NCI-H1092 treated with DMSO at 0.1 percent for 48 hours (cell line): Measurements from ENCODE around the gene CYREN.

Experiments used
- DNase-seq: peaks from one replicate; lab custom pipeline; 2025; lab: John Stamatoyannopoulos, UW

CYREN gene

DNA sequence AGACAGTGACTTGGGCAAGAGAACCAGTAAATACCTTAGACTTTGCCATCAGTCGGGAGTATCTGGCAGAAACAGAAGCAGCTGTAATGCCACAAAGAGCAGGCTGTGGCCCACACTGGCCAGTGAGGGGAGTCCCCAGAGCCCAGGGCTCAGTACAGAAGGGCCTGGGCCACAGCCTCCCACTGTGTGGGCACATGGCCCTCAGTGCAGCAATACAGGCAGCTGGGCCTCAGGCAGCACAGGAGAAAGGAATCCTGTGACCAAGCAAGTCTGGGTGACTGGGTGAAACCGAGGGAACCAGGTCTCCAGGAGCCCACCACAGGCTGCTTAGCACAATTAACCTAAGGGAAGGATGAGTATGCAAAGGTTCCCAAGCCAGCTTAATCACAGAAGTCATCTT is 26.8 kb upstream of the CYREN start:
- no peak for DNase-seq

DNA sequence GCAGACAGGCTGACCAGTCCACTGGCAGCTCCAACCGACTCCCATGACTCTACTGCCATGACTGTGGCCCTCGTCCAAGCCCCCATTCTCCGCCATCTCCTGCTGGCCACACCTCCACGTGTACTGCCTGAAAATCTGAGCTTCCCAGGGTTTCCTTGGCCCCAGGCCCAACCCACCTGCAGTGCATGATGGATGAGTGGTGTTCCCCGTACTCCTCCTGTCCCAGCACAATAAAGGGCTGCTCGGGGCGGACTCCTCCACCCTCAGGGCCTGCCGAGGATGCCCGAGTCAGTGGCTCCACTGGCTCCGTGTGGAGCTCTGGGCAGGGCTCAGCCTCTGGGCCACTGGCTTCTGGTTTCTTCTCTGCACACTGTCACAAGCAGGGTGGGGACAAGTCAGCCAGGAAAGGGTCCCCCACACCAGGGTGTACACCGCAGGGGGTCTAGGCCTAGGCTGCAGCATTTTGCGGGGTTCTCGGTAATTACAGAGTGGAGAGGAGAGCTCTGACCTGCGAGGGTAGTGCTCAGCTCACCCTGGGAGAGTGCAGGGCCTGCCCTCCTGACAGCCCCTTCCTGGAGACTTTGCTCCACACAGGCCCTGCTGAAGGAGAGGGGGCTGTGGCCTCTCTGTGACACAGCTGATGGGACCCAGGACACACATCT is 25.6 kb upstream of the CYREN start:
- no peak for DNase-seq

DNA sequence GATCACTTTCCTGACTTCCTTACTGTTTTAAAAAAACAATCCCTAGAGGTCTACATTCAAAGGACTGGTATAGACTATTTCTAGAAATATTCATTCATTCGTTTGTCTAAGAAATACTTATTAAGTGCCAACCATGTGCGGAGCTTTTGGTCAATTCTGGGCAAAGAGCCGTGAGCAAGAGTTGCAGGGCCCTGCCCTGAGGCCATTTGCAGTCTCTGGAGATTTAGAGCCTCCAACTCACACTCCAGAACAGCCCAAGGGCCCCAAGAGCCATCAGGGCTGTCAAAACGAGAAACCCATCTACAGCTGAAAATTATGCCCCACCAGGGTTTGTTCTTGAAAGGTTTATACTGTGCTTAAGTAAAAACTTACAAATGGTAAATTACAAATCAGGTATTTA is 24.6 kb upstream of the CYREN start:
- no peak for DNase-seq

DNA sequence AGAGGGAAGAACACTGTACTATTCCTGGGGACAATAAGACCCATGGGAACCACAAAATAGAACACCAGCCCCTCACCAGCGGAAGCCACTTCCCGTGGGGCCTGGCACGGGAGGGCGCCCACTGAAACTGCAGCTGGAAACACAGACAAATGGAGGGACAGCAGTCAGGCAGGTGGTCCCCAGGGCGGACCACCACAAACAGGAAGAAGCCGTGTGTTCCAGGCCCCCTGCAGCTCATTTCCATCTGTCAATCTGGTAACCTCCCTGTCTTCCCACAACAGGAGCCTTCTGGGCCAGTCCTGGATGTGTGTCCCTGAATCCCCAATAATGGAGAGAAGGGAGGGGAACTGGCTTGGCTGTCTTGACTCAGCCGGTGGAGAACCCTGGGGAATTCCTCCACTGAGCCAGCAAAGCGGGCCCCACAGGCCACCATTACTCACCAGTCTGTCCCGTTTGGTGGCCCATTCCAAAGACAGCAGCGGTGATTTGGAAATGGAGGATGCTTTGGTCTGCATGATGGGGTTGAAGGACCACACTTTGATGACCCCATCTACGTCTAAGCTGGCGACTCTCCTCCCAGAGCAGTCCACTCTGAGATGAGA is 24.1 kb upstream of the CYREN start:
- DNase-seq: no peak

DNA sequence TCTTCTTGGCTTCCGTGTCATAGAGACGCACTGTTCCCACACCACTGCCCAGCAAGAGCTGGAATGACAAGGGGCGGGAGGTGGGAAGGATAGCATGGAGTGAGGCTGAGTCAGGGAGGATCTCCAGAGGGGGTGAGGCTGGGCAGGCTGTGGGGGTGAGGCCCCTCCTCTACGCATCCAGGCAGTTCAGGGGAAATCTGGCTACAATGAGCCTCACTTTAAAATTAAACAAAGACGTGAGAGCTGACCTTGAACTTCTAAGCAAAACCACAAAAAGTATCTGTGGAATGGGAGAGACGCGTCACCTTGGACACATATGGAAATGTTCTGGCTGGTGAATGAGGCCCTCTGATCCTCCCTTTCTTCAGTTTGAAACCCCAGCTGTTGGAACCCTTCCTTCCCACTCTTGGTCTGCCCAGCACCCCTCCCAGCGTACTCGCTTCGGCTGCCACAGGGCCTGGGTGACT is 23.1 kb upstream of the CYREN start:
- no peak for DNase-seq

DNA sequence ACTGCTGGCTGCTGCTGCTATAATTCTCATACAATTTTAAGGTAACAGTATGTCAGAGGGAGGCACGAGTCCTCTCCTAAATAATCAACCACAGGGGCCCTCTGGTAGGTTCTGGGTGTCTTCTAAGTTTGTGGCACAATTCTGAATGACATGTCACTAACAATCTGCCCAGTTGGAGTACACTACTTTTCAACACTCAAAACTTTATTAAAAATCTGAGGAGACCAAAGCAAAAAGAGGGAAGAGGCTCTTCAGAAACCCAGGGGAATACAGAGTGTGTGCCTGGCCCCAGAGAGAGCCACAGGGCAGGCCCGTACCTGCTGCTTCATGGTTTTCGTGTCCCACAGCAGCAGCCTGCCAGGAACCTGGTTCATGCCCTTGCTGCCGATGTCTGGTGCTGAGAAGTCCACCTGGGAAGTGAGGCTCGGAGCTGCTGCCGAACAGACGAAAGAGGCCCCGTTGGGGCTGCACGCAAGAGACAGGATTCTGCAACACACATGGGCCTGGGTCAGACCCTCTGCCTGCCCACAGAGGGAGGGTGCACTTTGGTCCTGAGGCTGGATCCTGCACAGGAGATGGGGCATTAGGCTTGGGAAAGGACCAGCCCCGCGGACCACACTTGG is 22.5 kb upstream of the CYREN start:
- no peak for DNase-seq

DNA sequence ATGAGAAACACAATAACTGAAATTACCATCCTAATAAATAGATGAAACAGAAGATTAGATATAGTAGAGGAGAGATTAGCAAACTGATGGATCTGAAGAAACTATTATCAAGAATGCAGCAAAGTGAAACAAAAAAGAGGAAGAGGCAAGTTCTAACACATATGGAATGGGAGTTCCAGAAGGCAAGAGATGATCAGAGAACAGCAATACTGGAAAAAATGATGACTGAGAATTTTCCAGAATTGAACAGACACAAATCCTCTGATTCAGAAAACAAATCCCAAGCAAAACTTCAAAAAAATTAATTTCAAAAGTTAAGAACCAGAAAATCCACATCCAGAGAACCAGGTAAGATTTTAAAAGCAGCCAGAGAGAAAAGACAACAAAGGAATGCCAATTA is 20.2 kb upstream of the CYREN start:
- no peak for DNase-seq

DNA sequence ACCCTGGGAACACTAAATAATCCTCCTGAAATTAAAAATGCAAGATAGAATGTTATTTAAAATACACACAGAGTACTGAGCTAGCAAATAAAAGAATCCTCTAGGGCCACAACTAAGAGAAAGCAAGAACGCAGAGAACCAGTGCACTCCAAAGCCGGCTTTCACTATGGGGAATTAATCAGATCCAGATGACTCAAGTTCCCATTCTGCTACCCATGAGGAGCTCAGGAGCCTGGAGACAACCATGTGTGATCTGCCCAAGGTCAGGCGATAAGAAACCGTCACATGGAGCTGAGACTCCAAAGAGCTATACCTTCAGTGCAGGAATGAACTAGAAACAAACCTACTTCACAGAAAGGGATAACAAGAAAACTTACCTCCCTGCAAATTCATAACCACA is 19.5 kb upstream of the CYREN start:
- no peak for DNase-seq

DNA sequence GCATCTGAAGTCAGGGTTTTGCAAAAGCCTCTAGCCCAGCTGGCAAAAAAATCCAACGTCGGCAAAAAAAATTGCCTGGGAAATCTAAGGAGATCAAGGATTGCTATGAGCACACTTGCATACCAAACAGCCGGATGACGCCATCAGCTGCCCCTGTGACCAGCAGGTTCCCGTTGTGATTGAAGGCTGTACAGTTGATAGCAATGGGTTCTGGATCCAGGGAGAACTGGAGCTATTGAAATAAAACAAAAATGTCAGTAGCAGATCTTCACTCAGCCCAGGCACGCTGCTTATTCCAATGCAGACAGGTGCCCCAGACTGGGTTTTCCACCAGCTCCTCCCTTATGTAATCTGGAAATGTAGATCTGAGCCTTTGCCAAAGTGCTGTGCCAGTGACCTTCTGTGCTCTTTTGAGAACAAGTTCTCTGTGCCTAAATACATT is 18.7 kb upstream of the CYREN start:
- DNase-seq: no peak

DNA sequence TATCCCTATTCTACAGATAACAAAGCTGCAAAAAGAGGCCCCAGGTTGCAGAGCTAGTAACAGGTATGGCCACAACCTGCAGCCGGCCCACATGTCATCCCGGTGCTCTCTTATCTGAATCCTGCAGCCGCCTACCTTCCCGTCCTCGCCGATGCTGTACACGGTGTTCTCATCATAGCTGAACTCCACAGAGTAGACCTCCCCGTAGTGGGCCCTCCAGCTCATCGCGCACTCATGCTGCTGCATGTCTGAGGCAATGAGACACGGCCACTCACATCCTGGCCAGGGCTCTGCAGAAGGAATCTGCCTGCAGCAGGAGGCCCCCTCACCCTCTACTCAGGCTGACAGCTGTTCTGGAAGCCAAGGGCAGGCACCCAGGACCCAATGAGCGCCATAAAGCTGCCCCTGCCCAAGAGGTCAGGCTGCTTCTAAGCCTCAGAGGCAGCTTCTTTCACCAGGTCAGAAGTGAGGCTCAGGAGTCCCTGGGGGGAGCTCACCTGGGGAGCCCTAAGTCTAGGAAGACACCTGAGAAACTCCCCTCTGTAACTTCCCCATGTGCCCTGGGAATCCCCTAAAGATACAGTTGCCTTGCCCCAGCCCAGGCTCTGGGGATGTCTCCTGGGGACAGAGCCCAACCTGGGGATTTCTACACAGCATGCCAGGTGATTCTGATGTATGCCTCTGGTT is 17.9 kb upstream of the CYREN start:
- no peak for DNase-seq

DNA sequence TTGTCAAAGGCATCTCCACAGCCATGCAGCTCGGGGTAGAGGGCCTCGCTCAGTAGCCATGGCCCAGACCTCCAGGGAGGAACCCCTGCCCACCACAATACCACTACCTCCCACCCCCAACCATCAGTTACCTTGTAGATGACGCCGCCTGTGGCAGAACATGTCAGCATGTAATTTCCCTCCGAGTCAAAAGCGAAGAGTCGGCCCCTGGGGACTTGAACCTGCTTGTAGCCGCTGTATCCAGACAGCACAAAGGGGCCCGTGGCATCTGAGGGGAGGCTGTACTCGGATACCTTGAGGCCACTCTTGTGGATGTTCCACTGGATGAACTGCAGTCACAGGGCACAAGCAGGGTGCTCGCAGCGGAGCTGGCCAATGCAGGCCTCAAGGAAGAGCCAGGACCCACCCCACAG is 16.3 kb upstream of the CYREN start:
- no peak for DNase-seq

DNA sequence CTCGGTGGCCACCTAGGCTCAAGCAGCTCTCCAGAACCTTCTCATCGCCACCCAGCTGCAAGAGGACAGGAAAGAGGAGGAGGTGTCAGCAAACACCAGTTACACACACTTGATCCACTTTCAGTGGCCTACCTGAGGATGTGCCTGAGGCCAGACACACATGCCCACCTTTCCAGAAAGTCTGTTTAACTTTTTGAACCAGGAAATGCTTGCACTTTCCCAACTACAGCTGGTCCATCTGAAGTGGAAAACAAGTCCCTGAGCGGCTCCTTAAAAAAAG is 15.7 kb upstream of the CYREN start:
- no peak for DNase-seq

DNA sequence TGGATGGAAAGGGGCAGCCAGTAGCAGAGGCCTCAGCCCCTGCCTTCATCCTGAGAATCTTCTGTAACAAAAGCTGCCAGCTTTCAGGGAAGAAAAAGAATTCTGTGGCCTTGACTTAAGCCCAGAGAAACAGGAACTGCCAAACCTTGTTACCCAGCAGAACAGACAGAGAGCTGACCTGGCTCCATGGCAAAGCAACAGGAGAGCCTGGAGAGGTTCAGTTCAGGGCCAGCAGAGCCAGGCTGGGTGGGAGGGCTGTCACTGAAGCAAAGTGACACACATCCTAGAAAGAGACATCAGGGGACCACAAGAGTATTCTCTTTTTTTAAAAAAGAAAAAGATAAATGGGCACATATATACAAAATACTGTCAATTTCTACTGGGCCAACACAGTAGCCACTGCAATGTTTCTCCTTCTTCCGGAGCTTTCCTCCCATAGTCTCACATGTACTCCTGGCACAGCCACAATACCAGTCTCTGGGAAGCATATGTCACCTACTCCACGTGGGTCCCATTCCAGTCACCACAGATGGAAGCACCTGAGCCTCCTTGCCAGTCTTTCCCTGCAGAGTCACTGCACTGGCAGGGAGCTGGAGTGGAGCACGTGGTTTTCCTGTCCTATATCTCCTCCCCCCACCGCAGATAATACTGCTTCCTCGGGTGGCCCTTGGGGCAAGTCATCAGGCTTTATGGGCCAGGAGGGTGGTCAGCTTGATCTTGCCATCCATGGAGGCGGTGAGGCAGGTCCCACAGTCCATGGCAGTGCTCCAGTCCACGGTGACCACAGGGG is 15.2 kb upstream of the CYREN start:
- no peak for DNase-seq

DNA sequence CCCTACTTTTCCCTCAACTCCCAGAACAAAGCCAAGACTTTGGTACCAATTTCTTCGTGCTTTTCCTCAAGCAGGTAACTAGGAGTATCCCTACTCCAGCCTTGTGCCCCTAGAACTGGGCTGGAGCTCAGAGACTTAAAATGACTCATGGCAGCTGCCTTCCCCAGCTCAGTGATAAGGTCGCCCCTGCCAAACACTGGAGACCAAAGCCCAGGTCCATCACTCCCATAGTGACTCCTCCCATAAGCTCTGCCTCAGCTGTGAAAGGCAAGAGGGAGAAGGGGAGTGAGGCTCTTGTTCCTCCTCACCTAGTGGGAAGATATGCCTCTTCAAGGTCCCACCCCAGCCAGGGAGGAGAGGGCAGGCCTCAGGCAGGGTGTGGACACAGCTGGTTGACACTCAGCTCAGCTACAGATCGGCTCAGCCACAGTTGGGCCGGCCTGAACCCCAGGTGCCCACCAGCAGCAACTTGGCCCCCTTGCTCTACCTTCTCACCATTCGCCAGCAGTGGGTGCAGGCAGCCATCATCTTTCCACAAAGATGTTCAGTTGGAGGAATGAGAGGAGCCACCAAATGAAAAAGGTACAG is 13.8 kb upstream of the CYREN start:
- DNase-seq: no peak

DNA sequence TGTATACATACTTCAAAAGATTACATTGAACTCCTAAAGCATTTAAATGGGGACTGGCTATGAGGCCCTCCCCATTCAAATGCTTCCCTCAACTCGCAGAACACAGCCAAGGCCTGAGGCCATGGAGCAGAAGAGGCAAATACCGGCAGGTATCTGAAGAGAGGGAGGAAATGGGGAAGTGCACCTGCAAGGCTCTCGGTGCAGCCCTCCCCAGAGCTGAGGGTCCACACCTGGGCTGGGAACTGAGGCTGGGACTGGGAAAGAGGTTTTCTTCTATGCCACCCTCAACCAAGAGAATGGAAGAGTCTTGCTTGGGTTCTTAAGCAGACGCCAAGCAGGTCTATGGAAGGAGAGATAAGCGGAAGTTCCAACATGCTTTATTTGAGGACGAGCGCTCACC is 13.0 kb upstream of the CYREN start:
- DNase-seq: no peak

DNA sequence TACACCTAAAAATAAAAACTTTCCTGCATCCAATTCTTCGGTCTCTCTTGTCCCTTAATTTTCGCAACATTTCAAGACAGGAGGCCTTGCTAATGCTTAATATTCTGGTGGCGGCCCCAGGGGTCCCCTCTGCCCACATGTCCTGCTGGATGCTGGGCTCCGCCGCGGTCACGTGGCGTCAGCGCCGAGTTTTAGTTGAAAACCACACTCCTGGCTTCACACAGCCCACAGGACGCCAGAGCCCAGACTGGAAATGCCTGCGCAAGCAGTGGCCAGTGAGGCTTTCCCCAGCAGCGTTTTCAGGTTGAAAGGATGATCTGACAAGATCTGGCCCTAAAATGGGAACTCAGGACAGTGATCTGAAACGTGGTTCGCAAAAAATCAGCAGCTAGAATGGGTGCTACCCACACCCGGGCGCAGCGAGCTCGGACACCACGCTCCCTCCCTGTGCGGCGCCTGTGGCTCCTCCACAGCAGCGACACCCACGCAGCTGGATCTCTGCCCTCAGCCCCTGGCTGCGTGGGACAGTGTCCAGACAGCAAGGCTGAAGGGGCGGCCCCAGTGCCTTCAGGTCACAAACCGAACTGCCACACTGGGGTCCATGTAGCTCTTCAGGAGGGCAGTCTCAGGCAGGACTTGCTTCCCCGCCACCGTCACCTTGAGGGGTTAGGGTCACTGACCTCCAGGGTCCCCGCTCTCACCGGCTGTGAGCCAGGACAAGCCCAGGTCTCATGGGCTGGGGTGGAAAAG is 11.6 kb upstream of the CYREN start:
- DNase-seq: no peak

DNA sequence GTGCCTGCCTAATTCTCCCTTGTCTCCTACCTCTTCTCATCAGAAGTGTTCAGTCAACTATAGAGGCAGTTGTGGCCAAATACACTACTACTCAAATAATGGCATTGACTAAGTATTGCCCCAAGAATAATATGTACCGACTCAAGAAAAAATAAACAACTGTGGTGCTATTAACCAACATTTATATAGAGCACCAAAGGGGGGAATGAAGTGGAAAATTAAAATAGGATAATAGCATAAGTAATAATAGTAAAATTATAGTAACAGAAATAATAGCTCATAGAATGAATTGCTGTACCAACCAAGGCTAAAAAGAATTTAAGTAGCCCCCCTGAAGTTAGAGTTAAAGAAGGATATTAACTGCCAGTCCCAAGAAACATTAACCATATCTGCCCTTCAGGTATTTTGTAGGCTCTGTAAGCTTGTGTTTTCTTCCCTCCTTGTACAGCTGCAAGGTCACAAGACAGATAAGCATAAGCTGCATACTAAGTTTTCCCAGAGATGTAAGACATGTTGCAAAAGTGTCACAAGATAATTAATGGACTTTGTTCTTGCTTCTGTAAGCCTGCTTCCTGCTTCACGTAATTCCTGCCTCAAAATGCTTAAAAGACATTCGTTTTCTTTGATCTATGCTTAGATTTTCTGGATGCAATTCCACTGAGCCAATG is 10.9 kb upstream of the CYREN start:
- DNase-seq: no peak

DNA sequence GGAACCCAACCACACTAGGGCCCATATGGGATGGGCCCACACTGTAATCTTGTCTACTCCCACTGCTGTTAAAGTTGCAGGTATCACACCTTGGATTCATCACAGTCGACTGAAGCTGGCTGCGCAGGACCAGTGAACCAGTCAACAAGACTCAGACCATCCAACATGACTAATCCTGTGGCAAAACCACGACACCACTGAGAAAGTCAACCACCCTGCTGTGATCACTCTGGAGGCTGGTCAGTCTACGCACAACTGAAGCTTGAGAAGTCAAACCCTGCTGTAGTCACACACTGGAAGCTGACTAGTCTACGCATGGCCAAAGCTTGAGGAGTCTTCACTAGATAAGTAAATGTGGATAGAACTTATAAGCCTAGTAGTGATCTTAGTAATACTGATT is 9.6 kb upstream of the CYREN start:
- DNase-seq: no peak

DNA sequence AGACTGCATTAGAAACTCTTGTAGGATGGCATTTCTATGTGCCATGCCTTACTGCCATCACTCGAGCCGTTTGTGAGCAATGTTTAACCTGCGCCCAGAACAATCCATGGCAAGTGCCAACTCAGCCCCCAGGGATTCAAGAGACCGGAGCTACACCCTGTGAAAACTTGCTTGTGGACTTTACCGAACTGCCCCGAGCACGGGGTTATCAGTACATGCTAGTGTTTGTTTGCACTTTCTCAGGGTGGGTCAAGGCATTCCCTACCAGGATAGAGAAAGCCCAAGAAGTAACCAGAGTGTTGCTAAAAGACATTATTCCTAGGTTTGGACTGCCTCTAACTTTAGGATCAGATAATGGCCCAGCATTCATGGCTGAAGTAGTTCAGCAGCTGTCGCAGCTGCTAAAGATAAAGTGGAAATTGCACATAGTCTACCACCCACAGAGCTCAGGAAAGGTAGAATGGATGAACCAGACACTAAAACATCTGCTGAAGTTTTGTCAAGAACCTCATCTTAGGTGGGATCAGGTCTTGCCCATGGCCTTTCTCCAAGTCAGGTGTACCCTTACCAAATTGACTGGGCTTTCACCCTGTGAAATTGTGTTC is 8.9 kb upstream of the CYREN start:
- DNase-seq: no peak

DNA sequence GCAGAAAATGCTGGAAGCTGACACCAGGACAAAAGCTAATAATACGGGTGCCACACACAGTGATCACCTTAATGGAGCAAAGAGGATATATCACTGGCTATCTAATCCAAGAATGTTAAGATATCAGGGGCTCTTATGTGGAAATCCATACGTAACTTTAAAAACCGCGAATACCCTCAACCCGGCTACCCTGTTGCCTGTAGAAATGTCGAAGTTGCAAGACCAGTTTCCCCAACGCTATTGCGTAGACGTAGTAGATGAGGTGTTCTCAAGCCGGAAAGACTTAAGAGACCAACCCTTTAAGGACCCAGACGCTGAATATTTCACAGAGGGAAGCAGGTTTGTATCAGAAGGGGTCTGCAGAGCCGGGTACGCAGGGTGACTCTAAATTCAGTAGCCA is 7.9 kb upstream of the CYREN start:
- no peak for DNase-seq
